Measurements from ENCODE around the gene MC2R.
"Not testable (repeated sequence)": the region's sequence is repeated elsewhere in the genome, so short reads cannot be mapped to it uniquely, and the experiment has no call there.

The MC2R gene

GRCh38 chr18:13890761-13891361, 24.5 kb downstream of the MC2R start:
- DNase-seq = no peak

- DNase-seq = no peak
Observed at GRCh38 chr18:13889671-13890070, 25.7 kb downstream of the MC2R start.

- DNase-seq = no peak
Observed at GRCh38 chr18:13888191-13888716, 27.1 kb downstream of the MC2R start.

GRCh38 chr18:13885009-13885408, 30.3 kb downstream of the MC2R start:
- no peak for DNase-seq

GRCh38 chr18:13879937-13880336, 35.4 kb downstream of the MC2R start:
- DNase-seq = no peak

GRCh38 chr18:13879492-13879891, 35.8 kb downstream of the MC2R start:
- no peak for DNase-seq

GRCh38 chr18:13878857-13879256, 36.5 kb downstream of the MC2R start:
- no peak for DNase-seq

GRCh38 chr18:13877157-13877556, 38.2 kb downstream of the MC2R start:
- DNase-seq = no peak

GRCh38 chr18:13874558-13874957, 40.8 kb downstream of the MC2R start:
- no peak for DNase-seq

GRCh38 chr18:13872932-13873331, 42.4 kb downstream of the MC2R start:
- no peak for DNase-seq

- no peak for DNase-seq
Observed at GRCh38 chr18:13872373-13872772, 43.0 kb downstream of the MC2R start.

- DNase-seq = no peak
Observed at GRCh38 chr18:13871701-13872100, 43.6 kb downstream of the MC2R start.

GRCh38 chr18:13868501-13869271, 46.6 kb downstream of the MC2R start:
- DNase-seq = no peak

GRCh38 chr18:13862898-13863297, 52.4 kb downstream of the MC2R start:
- DNase-seq = not testable (repeated sequence)

GRCh38 chr18:13849791-13850190, 65.5 kb downstream of the MC2R start:
- DNase-seq = no peak

- no peak for DNase-seq
Observed at GRCh38 chr18:13836559-13836958, 78.8 kb downstream of the MC2R start.

- DNase-seq = no peak
Observed at GRCh38 chr18:13835202-13835601, 80.1 kb downstream of the MC2R start.

GRCh38 chr18:13834496-13835015, 80.8 kb downstream of the MC2R start:
- DNase-seq = no peak

Data from NCI-H1694 (cell line).